Astrocyte of the cerebellum (primary cell): Measurements from ENCODE around the gene SUPT6H.
A peak's percentile ranks its signal among the peaks of the same experiment; 100 is the strongest.

Experiments used
- DNase-seq: peaks from one replicate; pipeline ENCODE4 v3.0.0-alpha.2; 2011; ENCODE audit warnings: low read depth
- H3K4me3 ChIP-seq: 2 replicates; pipeline ENCODE4 v1.5.1; 2011; ENCODE audit warnings: mild to moderate bottlenecking, low read depth, low read length, moderate library complexity
- in situ Hi-C: cut with HindIII; loops from 2 replicates; pipeline ENCODE4 v1.10.0; 2017; ENCODE audit warnings: low sequenced_read_pairs
- TF ChIP-seq, protein P1 (sequence below): IDR thresholded peaks from 2 replicates; pipeline ENCODE4 v1.5.1; 2012; ENCODE audit warnings: low read length, low read depth, moderate library complexity, mild to moderate bottlenecking; ENCODE audit errors: missing control alignments

SUPT6H gene

GRCh38 chr17:28661635-28662526 lies at the start of gene SUPT6H, which contains the start of gene SDF2:
SUPT6H (plus strand) TSS chr17:28662205; CDS start chr17:28673402, 11,197 bp downstream.
SDF2 (minus strand) TSS chr17:28661906; CDS start chr17:28661876, 30 bp downstream.
- peak within 1 kb of the TSS; percentile 96 for H3K4me3 ChIP-seq
- in situ Hi-C loops, result no loop called here
- TF ChIP-seq, protein P1, sequence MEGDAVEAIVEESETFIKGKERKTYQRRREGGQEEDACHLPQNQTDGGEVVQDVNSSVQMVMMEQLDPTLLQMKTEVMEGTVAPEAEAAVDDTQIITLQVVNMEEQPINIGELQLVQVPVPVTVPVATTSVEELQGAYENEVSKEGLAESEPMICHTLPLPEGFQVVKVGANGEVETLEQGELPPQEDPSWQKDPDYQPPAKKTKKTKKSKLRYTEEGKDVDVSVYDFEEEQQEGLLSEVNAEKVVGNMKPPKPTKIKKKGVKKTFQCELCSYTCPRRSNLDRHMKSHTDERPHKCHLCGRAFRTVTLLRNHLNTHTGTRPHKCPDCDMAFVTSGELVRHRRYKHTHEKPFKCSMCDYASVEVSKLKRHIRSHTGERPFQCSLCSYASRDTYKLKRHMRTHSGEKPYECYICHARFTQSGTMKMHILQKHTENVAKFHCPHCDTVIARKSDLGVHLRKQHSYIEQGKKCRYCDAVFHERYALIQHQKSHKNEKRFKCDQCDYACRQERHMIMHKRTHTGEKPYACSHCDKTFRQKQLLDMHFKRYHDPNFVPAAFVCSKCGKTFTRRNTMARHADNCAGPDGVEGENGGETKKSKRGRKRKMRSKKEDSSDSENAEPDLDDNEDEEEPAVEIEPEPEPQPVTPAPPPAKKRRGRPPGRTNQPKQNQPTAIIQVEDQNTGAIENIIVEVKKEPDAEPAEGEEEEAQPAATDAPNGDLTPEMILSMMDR, result no peak
- DNase-seq, result peak; percentile 61

DNA sequence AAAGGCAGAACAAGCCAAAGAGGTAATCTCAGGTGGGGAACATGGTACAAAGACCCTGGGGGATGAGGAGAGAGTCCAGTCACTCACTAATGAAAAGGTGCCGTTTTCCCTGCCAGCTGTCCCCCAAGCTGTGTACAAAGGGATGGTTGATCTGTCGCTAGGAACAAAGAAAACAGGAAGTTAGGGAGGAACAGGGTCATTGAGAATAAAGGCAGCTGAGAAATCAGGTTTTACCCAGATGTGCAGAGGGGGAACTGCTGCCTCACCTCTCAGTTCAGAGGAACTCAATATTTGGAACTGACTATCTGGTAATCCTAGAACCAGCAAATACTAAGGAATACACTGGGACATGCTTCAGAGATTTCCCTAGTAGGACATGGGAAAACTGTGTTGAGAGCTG lies 49.5 kb upstream of the SUPT6H start:
- no peak for DNase-seq
- H3K4me3 ChIP-seq, result no peak overlapping the region
- in situ Hi-C loops, result no loop called here
- TF ChIP-seq, protein P1, result no peak

DNA sequence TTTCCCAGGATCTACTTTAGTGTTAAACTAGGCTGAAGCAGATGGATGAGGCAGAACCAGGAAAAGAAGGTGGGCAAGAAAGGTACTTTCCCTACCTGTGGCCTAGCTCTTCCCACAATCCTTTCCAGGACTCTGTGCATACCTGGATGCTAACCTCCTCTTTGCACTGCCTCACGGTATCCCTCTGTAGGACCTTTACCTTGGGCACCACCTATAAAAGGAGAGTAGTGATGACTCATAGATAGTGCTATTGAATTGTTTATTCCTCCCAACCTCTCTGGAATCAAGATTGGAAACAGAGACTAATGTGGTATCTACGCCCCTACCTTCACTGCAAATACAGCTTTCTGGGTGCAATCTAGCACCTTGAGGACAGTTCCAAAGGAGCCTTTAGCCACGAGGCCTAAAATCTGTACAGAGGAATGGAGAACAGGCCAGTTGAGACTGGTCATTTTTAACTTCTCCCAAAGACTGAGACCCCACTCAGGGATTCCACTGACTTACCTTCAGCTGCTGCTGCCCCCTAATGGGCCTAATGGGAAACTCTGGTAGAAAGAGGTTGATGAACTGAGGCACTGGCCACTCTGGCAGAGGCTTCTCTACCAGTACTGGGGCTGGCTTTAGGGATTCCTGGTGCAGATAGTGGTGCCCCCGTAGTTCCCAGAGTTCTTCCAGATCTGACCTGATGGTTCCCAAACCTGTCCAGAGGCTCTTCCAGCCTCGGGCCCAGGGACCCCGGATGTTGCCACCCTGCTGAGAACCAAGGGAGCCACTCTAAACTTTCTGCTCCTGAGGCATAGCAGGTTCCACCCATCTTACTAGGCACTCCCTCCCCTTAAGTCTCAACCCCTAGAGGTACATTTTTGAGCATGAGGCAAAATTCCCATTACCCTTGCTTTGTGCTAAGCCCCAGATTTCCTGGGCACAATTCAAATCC lies 48.8 kb upstream of the SUPT6H start:
- TF ChIP-seq, protein P1, result peak; percentile 82
- in situ Hi-C loops, result no loop called here
- DNase-seq, result peak; percentile 20
- H3K4me3 ChIP-seq, result no peak overlapping the region

GRCh38 chr17:28613931-28614381 lies 48.0 kb upstream of the SUPT6H start, which contains the start of gene RSKR:
RSKR (minus strand) TSS chr17:28614185; CDS start chr17:28614161, 24 bp downstream.
- no peak for DNase-seq
- in situ Hi-C loops, result no loop called here
- no peak within 1 kb of the TSS for H3K4me3 ChIP-seq
- TF ChIP-seq, protein P1, result no peak

DNA sequence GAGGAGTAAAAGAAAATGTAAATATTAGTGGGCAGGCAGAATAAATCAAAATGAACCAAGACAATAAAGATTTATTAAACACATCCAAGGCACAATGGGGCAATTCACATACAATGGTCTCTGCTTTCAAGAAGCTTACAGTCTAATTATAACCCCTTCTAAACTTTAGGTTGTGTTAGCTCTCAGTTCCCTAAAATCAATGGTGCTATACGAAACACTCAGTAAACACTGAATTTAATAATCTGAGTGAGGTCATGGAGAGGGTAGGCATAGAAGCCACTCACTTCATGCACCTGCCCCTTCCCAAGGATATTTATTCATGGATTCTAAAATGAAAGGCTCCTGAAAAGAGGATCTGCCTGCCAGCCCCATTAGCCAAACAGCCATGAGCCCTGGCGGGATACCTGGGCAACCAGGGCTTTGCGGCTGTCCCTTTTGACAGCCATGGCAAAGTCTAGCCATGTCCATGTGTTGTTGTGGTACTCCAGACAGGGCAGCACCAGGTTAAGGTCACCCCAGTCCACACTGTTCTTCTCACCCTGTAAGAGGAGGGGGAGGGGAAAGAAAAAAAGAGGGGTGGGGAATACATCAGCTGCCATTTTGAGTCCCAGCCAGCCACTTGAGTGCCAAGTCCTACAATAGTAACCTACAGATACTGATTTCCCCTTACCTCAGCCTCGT lies 46.6 kb upstream of the SUPT6H start:
- TF ChIP-seq, protein P1, result no peak
- no peak overlapping the region for H3K4me3 ChIP-seq
- DNase-seq, result no peak
- in situ Hi-C loops, result loop anchor here (5.0 kb wide), 1 partner anchor 38 kb away; the partner anchor contains the start of gene ALDOC
